ENCODE results near the gene FAM13A. TPM values are rescaled to one million over a fixed set of nuclear protein-coding genes. Genes with fewer than 3 reads are reported as not detected.

FAM13A gene
- total RNA-seq, 1 donor from 2014 or later: 29.5 TPM

DNA sequence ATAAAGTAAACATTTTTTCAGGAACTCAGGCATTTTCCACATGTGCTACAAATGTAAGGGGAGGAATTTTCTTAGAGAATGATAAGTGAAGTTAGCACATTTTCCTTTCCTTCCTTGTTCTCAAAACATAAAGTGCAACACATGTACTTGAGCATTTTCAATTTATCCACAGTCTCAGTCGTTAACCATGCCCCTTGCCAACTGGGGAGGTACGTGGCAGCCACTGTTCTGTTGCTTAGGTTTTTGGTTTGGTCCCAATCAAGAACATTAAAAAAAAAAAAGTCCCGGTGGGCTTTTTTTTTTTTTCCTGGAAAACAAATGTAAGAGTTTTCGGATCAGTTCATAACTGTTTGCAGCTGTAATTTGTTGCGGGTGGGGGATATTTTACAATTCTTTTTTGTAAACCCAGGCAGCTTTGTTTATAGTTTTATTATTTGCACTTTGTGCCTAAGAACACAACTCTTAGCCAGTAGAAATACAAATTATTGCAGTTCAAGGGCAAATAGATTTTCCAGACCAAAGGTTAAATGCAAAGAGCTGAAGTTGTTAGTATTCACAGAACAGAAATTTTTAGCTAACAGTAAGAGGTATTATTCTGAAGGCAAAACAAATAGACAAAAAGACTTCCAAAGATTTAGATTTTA lies 247.3 kb downstream of the FAM13A start:
- H3K27ac Mint-ChIP-seq: no peak overlapping the region

DNA sequence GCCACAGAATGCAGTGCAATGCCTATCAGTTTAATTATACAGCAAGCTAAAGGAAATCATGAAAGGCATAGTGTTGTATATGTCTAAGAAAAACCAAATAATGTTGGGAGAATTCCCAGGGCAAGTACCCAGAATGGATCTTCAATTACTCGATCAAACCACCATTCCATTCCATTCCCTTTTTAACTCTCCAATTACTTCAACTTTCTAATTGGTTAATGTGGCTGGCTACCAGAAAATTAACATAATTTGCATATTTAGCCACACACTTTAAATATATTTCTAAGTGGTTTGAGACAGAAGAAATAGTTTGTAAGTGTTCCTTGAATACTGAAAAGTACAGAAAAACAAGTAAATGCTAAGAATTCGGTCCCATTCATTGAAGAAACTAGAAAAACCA lies 247.9 kb downstream of the FAM13A start:
- no peaks in the 10 kb centered on the region for H3K27me3 Mint-ChIP-seq
- peaks cover 13% of the 10 kb centered on the region for H3K4me1 Mint-ChIP-seq (ENCODE audit: low read depth)
- no peak for DNase-seq (ENCODE audit: low spot score, unreplicated experiment)
- H3K4me3 Mint-ChIP-seq (ENCODE audit: low read depth): no peak overlapping the region
- peaks cover 3% of the 10 kb centered on the region for H3K36me3 Mint-ChIP-seq (ENCODE audit: insufficient read depth)
- no peak overlapping the region for H3K27ac Mint-ChIP-seq
- no peaks in the 10 kb centered on the region for H3K9me3 Mint-ChIP-seq (ENCODE audit: low read depth)
- TF ChIP-seq, protein P1, sequence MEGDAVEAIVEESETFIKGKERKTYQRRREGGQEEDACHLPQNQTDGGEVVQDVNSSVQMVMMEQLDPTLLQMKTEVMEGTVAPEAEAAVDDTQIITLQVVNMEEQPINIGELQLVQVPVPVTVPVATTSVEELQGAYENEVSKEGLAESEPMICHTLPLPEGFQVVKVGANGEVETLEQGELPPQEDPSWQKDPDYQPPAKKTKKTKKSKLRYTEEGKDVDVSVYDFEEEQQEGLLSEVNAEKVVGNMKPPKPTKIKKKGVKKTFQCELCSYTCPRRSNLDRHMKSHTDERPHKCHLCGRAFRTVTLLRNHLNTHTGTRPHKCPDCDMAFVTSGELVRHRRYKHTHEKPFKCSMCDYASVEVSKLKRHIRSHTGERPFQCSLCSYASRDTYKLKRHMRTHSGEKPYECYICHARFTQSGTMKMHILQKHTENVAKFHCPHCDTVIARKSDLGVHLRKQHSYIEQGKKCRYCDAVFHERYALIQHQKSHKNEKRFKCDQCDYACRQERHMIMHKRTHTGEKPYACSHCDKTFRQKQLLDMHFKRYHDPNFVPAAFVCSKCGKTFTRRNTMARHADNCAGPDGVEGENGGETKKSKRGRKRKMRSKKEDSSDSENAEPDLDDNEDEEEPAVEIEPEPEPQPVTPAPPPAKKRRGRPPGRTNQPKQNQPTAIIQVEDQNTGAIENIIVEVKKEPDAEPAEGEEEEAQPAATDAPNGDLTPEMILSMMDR (IDR thresholded peaks at IDR 0.05; ENCODE audit: unreplicated experiment): no peak

More for the DNA sequence above, 247.3 kb downstream of the FAM13A start:
- peaks cover 3% of the 10 kb centered on the region for H3K36me3 Mint-ChIP-seq (ENCODE audit: insufficient read depth)
- TF ChIP-seq, protein P1 (IDR thresholded peaks at IDR 0.05; ENCODE audit: unreplicated experiment): no peak
- H3K4me3 Mint-ChIP-seq (ENCODE audit: low read depth): no peak overlapping the region
- no peaks in the 10 kb centered on the region for H3K27me3 Mint-ChIP-seq
- no peak for DNase-seq (ENCODE audit: low spot score, unreplicated experiment)
- H3K4me1 Mint-ChIP-seq (ENCODE audit: low read depth): peaks cover 17% of the 10 kb centered on the region
- H3K9me3 Mint-ChIP-seq (ENCODE audit: low read depth): no peaks in the 10 kb centered on the region

DNA sequence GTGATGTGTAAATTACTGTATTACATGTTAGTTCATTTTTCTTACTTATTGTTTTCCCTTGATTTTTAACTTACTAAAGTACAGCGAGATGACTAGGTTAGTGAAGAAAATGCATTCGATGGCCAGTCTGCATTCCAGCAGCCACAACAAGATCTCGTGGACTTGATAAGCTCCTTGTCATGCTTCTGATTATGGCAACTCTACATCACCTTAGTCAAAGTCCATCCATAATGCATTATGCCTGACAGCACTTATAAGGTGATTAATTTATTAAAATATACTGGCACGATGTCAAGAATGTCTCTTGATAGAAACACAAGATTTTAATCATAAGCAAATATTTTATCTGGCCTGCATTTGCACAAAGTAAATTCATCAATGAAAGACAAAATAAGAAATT lies 249.5 kb downstream of the FAM13A start:
- TF ChIP-seq, protein P1 (IDR thresholded peaks at IDR 0.05; ENCODE audit: unreplicated experiment): no peak
- H3K4me3 Mint-ChIP-seq (ENCODE audit: low read depth): no peak overlapping the region
- peaks cover 11% of the 10 kb centered on the region for H3K4me1 Mint-ChIP-seq (ENCODE audit: low read depth)
- peaks cover 3% of the 10 kb centered on the region for H3K36me3 Mint-ChIP-seq (ENCODE audit: insufficient read depth)
- H3K27ac Mint-ChIP-seq: no peak overlapping the region
- H3K9me3 Mint-ChIP-seq (ENCODE audit: low read depth): no peaks in the 10 kb centered on the region
- DNase-seq (ENCODE audit: low spot score, unreplicated experiment): no peak
- no peaks in the 10 kb centered on the region for H3K27me3 Mint-ChIP-seq

DNA sequence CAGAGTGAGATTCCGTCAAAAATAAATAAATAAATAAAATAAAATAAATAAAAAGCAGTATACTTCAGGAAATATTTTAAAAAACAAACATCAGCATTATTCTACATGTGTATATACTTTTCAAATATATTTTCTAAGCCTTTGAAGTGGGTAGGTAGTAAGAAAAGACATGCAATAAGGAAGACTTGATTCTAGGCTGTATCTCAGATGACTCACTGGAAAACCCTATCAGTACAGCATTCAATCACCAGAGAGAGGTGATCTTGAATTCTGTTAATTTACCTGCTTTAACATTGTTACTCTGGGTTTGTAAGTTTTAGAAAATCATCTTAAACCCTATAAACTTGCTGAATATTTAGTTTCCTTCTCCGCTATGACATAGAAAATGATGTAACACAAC lies 252.8 kb downstream of the FAM13A start:
- Mint-ChIP-seq H3K4me1 (ENCODE audit: low read depth) (peaks cover 4% of the 10 kb centered on the region), H3K36me3 (ENCODE audit: insufficient read depth) (peaks cover 8% of the 10 kb centered on the region), H3K27ac (no peak overlapping the region), H3K27me3 (no peaks in the 10 kb centered on the region), H3K4me3 (ENCODE audit: low read depth) (no peak overlapping the region), H3K9me3 (ENCODE audit: low read depth) (no peaks in the 10 kb centered on the region)
- TF ChIP-seq, protein P1 (IDR thresholded peaks at IDR 0.05; ENCODE audit: unreplicated experiment): no peak
- DNase-seq (ENCODE audit: low spot score, unreplicated experiment): no peak

DNA sequence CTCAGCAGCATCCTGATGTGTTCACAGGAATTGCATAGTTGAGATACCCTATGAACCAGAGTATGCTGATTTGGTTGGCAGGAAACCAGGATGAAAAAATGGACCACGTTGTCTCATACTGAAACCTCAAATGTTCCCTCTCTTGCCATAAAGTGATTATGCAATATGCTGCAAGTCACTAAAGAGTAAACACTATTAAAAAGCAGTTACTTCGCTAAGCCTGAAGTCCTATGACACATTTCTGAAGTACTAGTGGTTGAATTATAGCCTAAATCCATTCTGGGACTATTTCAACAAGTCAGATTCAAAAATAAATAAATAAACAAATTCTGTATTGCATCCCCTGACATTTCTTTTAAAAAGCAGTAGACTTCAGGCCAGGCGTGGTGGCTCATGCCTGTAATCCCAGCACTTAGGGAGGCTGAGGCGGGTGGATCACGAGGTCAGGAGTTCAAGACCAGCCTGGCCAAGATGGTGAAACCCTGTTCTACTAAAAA lies 253.3 kb downstream of the FAM13A start:
- H3K9me3 Mint-ChIP-seq (ENCODE audit: low read depth): no peaks in the 10 kb centered on the region
- H3K4me3 Mint-ChIP-seq (ENCODE audit: low read depth): no peak overlapping the region
- TF ChIP-seq, protein P1 (IDR thresholded peaks at IDR 0.05; ENCODE audit: unreplicated experiment): no peak
- no peak overlapping the region for H3K27ac Mint-ChIP-seq
- H3K4me1 Mint-ChIP-seq (ENCODE audit: low read depth): peaks cover 3% of the 10 kb centered on the region
- DNase-seq (ENCODE audit: low spot score, unreplicated experiment): no peak
- H3K27me3 Mint-ChIP-seq: no peaks in the 10 kb centered on the region
- H3K36me3 Mint-ChIP-seq (ENCODE audit: insufficient read depth): peaks cover 8% of the 10 kb centered on the region
